ENCODE results near the gene MMP25.

MMP25 gene

DNA sequence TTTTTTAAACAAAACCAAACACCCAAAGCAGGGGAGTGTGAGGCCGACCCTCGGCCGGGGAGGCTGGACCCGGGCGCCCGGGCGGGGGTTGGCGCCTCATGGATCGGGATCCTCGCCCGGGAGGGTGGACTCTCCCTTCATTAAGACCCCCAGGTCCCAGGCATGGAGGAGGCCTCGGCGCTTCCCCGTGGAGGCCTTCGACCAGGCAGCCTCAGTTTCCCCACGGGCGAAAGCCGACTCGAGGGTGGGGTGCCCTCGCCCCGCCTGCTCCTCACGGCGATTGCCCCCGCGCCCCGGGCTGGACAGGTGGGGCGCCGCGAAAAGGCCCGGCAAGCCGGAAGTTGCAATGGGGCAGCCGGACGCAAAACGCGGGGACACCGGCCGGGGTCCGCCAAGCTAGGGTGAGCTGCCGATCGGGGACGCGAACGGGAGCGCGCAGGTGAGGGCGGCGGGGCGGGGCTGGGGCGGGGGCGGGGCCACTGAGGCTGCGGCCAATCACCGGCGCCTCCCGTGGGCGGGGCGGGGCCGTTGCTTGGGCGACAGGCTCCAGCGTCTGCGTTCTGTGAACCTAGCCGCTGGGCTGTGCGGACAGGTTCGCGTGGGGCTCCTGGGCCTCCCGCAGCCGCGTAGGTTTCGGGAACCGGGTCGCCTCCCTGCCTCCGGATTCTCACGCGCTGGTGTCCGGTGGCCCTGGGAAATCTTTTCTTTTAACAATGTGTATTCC, 60.0 kb downstream of the MMP25 start:
- H3K4me3 ChIP-seq (ENCODE audit: low read length) = peak overlapping the region; percentile 75
- DNase-seq (ENCODE audit: low read depth) = no peak
- TF ChIP-seq, protein P1, sequence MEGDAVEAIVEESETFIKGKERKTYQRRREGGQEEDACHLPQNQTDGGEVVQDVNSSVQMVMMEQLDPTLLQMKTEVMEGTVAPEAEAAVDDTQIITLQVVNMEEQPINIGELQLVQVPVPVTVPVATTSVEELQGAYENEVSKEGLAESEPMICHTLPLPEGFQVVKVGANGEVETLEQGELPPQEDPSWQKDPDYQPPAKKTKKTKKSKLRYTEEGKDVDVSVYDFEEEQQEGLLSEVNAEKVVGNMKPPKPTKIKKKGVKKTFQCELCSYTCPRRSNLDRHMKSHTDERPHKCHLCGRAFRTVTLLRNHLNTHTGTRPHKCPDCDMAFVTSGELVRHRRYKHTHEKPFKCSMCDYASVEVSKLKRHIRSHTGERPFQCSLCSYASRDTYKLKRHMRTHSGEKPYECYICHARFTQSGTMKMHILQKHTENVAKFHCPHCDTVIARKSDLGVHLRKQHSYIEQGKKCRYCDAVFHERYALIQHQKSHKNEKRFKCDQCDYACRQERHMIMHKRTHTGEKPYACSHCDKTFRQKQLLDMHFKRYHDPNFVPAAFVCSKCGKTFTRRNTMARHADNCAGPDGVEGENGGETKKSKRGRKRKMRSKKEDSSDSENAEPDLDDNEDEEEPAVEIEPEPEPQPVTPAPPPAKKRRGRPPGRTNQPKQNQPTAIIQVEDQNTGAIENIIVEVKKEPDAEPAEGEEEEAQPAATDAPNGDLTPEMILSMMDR (conservative IDR thresholded peaks at IDR 0.05; ENCODE audit: low read depth, low read length) = no peak
